Measurements from ENCODE around the gene HTR6.

DNA sequence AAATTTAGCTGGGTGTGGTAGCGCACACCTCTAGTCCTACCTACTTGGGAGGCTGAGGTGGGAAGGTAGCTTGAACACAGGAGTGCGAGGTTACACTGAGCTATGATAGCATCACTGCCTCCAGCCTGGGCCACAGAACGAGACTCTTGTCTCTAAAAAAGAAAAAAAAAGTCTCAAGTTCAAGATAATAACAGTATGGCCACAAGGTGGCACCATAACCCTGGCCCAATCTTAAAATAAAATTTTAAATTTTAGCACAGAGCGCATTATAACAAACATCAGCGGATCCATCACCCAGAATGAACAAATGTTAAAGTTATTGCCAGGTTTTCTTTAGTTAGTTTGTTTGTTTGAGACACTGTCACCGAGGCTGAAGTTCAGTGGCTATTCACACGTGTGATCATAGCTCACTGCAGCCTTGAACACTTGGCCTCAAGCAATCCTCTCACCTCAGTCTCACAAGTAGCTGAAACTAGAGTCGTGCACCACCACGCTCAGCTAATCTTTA is 2.9 kb upstream of the HTR6 start:
- TF ChIP-seq, protein P1, sequence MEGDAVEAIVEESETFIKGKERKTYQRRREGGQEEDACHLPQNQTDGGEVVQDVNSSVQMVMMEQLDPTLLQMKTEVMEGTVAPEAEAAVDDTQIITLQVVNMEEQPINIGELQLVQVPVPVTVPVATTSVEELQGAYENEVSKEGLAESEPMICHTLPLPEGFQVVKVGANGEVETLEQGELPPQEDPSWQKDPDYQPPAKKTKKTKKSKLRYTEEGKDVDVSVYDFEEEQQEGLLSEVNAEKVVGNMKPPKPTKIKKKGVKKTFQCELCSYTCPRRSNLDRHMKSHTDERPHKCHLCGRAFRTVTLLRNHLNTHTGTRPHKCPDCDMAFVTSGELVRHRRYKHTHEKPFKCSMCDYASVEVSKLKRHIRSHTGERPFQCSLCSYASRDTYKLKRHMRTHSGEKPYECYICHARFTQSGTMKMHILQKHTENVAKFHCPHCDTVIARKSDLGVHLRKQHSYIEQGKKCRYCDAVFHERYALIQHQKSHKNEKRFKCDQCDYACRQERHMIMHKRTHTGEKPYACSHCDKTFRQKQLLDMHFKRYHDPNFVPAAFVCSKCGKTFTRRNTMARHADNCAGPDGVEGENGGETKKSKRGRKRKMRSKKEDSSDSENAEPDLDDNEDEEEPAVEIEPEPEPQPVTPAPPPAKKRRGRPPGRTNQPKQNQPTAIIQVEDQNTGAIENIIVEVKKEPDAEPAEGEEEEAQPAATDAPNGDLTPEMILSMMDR (IDR thresholded peaks at IDR 0.05; ENCODE audit: insufficient read depth, low read depth, low read length), result peak; percentile 81
- TF ChIP-seq EZH2 (IDR thresholded peaks at IDR 0.05; ENCODE audit: insufficient read depth, low read length), result no peak

All from astrocyte (in vitro differentiated cells and primary cell).